GM12892 (cell line): ENCODE results near the gene CDH20.

ENCODE experiments used
- DNase-seq: peaks from one replicate; pipeline ENCODE4 v3.0.0; 2011; ENCODE audit not compliant: insufficient read length
- FAIRE-seq: peaks from 2 replicates; lab custom pipeline; 2011; peaks lifted over from hg19 to GRCh38; lab: Jason Lieb, UNC
- POLR2A ChIP-seq: IDR thresholded peaks from 2 replicates; pipeline ENCODE4 v1.6.1; 2011; ENCODE audit warnings: low read depth, low read length, control low read depth
- POLR2AphosphoS5 ChIP-seq: IDR thresholded peaks from 2 replicates; pipeline ENCODE4 v1.6.1; 2011; ENCODE audit warnings: low read depth, low read length, control low read depth
- TAF1 ChIP-seq: IDR thresholded peaks from 2 replicates; pipeline ENCODE4 v1.6.1; 2011; ENCODE audit warnings: low read depth, mild to moderate bottlenecking, control low read depth, low read length, borderline replicate concordance

Gene CDH20

DNA sequence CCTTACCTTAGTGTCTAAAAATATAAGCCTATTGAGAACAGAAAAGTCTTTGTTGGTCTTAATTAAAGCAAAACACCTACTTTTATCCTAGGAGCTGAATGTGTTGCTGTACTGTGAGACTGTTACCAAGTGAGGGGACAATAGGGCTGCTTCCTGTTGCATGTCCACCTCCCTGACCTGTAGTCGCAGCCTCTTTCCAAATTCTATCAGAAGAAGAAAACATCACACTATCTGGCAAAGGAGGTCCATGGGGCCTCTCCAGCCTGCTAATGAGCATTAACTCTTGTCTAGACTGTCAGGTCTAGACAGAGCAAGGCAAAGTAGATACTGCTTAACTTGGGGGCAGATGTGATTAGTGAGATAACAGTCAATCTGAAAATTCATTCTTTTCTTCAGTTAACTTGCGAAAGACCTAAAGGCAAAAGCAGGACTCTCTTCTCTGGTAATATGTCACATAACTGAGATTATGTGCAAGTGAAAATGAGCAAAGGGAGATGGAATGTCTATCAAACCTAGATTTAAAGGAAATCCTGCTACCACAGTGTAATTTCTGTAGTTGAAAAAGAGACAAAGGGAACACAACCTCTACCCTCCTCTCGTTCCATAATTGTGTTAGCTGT, 66.9 kb downstream of the CDH20 start:
- FAIRE-seq, result no peak
- TF ChIP-seq POLR2AphosphoS5, result no peak
- TF ChIP-seq POLR2A, result no peak
- no peak for TF ChIP-seq TAF1
- no peak for DNase-seq

DNA sequence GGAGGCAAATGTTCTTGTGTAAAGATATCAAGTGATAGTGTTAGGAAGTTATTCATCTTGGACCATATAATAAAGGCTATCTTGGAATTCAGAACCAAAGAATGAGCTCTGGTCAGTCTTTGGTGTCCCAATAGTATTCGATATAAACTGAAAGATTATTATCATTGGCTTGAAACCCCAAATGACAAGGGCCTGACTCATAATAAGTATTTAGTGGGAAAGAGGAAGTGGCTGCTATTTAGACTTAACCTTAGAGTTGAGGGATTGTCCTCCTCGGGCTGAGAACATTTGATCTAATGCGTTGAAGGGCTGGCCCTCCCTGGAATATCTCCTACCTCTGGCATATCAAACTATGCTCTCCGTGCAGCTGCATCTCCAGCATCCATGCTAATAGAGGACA, 67.5 kb downstream of the CDH20 start:
- TF ChIP-seq POLR2A (no peak), POLR2AphosphoS5 (no peak), TAF1 (no peak)
- FAIRE-seq (no peak), DNase-seq (no peak)

DNA sequence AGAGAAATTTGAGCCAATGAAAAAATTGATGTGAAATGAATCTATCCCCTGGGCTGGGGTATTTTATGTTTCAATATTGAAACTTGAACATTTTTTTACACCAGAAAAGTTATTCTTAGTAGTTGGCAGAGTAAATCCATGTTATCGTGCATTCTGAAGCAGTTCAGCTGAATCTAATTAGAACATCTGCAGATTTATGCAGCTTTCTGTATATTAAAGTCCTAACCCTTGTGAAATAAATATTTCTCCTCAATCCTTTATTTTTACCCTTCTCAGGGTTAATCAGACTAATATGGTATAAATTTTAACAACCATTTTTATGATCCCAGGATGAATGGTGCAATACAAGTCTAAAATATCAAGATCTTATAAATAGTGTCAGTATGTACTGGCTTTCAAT, 69.5 kb downstream of the CDH20 start:
- DNase-seq (no peak), FAIRE-seq (no peak)
- no peak for TF ChIP-seq POLR2A
- TF ChIP-seq POLR2AphosphoS5, result no peak
- TF ChIP-seq TAF1, result no peak

DNA sequence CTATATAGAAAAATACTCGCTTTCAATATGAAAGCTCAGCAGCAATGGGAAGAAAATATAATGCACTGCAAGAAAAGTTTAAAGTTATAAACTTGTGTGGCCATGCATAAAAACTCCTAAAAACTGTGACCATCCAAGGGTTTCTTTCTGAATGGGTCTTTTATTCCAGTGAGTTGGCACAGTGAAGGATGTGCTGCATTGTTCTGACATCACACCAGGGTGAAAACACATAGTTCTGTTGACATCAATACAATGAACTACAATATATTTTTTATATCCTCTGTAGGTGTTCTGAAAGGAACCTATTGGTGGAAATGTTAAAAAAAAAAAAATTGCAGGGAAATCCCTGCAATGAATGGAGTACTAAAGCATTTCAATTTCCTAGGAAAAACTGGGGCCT, 80.2 kb downstream of the CDH20 start:
- DNase-seq (no peak), FAIRE-seq (no peak)
- TF ChIP-seq POLR2AphosphoS5, result no peak
- no peak for TF ChIP-seq TAF1
- no peak for TF ChIP-seq POLR2A

DNA sequence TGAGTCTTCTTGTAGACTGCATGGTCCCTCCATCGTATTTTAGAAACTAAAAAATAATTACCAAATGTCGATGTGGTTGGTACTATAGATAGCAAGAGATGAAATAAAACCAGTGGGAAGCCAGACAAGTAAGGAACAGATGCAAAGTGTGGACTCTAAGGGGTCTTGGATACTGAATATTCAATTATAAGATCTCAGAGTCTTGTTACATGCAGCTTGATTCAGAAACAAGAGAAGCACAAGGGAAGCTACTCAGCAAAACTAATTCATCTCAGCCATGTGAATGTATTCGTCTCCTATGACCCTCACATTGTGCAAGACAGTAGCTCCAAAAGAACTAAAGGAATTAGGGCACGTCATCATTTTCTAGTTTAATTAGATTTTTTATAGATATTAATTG, 80.9 kb downstream of the CDH20 start:
- DNase-seq, result no peak
- no peak for FAIRE-seq
- TF ChIP-seq POLR2AphosphoS5 (no peak), POLR2A (no peak), TAF1 (no peak)

DNA sequence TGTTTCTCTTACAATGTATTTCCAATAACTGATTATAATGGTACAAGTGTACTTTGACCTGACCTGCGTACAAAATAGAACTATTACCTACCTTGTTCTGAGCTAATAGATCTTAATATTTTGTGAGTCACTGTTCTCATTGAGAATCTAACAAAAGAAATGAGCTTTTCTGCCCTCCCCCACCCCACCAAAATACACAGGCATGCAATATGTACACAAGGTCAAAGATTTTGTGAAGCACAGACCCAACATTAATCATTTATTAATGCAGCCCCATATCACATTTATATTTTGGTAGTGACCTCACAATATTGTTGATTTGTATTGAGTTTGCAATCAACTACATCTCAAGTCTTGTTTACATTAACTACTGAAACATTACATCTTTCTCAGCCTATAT, 86.5 kb downstream of the CDH20 start:
- FAIRE-seq (no peak), DNase-seq (no peak)
- TF ChIP-seq POLR2A (no peak), TAF1 (no peak), POLR2AphosphoS5 (no peak)

DNA sequence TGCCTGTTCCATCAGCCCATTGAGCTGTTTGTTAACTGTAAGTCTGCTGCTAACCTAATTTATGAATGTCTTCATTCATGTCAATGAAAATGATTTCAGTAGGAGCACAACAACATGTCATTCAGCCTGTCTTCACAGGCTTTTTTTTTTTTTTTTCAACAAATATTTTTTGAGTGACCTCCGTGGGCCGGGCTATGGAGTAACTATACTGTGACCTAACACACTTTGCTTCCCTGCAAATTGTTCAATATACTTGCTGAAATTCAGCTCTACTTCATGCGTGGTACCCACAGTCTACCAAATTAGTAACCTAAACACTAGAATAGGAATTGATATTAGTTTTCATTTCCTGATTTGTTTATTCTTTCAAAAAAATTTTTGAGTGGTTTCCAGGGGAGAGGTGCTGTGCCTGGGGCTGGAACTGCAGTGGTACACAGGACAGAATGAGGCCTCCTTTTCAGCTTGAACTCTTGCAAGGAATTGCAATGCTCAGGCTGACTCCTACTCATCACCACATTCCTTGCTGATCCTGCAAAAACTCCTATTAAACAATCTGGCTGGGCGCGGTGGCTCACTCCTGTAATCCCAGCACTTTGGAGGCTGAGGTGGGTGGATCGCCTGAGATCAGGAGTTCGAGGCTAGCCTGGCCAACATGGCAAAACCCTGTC, 87.1 kb downstream of the CDH20 start:
- TF ChIP-seq POLR2A (no peak), POLR2AphosphoS5 (no peak), TAF1 (no peak)
- no peak for FAIRE-seq
- DNase-seq, result no peak

DNA sequence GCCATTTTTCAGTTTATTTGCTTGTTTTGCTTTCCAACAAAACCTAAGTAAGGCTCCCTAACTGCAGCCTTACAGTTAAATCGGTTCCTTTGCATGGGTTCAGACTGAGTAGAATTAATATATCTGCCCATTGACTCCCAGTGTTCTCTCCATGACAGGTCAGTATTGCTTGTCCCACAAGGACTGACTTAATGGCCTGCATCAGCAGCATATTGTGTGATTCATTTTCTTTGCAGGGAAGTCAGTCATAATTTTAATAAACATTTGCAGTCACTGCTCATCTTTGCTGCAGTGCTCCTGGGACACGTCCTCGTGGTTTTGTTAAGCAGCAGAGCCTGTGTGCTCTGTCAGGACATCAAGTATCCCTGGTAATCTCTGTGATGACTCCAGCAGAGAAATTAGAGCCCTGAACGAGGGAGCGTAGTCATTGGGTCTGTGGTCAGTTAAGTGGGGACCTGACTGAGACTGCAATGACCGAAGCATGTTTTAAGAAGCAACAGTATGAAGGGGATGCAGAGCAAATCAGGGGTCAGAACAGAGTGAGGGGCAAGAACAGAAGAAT, 93.3 kb downstream of the CDH20 start:
- DNase-seq (no peak), FAIRE-seq (no peak)
- no peak for TF ChIP-seq POLR2AphosphoS5
- TF ChIP-seq POLR2A, result no peak
- no peak for TF ChIP-seq TAF1

DNA sequence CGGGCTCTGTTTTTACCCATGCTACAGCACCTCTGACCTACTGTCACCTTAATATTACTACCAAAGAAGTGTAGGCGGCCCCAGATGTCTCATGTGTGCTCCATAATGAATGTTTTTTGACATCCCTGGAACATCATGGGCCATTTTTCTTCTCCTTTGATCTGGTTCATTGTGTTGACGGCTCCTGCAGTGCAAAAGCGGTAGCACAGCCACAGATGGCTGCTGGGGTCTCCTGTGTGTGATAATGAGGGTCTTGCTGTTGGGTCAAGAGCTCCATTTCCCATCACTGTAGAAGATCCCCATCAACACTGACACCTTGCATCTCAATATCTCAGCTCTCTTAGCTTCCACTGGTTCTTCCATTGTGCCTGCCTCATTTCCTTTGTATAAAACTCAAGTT, 95.0 kb downstream of the CDH20 start:
- TF ChIP-seq TAF1, result no peak
- no peak for TF ChIP-seq POLR2AphosphoS5
- FAIRE-seq (no peak), DNase-seq (no peak)

DNA sequence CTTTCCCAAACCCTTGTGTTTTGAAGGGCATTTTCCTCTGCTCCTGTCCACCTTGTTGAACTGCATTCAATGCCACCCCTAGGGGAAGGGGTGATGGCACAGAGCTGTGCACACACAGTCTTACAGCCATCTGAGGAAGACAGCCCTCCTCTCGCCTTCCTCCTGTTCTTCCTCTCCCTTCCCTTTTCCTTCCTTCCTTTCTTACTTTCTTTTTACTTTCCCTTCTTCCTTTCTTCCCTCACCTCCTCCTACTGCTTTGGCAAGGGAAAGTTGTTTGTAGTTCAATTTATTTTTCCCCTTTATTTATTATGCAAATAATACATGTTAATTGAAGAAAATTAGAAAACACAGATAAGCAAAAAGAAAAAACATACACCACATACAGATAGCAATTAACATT, 99.4 kb downstream of the CDH20 start:
- DNase-seq (no peak), FAIRE-seq (no peak)
- TF ChIP-seq POLR2A (no peak), POLR2AphosphoS5 (no peak), TAF1 (no peak)

DNA sequence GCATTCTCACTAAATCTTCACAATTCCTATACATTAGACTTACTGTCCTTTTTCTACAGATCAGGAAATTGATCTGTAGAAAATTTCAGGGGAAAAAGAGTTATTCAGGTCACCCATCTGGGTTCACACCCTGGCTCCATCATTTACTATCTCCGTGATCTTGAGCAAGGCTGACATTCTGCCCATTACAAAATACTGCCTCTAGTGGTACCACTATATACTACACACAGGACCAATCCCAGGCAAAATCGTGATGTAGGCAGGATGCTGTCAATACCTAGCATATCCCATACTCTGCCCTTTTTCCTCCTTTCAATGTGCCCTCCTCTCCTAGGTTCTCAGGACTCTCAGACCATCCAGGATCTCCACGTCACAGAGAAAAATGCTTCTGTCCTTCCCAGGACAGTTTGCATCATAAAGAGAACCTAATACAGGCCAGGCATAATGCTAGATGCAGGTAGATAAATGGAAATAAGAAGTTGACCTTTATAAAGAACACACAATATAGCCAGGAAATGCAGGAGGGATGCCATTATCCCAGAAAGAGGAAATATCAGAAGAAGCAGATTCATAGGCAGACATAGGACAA, 101.9 kb downstream of the CDH20 start:
- FAIRE-seq (no peak), DNase-seq (no peak)
- TF ChIP-seq POLR2AphosphoS5, result no peak
- no peak for TF ChIP-seq TAF1
- no peak for TF ChIP-seq POLR2A

DNA sequence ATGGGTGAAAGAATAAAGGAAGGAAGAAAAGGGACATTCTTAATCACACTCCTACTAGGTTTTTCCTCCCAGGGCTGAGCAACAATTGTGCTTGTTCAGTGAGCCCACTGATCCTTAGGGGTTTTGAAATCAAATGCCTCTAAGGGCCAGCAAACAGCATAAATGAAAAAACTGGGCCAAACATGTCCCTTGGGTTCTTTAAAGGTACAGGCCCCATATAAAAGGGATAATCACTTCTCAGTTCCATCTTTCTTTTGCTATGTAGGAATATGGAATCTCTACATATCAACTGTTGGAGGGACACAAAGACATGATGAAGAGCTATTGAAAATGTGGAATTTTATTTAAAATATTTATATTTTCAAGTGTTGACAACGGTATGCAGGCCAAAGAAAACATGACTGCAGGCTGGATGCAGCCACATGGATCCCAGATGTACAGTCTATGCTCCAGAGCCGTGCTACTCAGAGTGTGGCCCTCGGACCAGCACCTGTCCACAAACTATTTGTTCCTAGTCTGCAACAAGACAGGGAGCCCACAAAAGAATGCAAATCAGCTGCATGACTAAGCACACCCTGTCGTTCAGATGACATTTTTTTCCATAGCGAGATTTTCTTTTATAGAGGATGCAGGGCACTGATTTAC, 110.0 kb downstream of the CDH20 start:
- FAIRE-seq, result no peak

More for the DNA sequence above, 110.0 kb downstream of the CDH20 start:
- TF ChIP-seq TAF1, result no peak
- no peak for TF ChIP-seq POLR2A
- no peak for TF ChIP-seq POLR2AphosphoS5
- no peak for DNase-seq
